NCI-H2196 (cell line): ENCODE measurements around the gene KNTC1.
"Not testable (repeated sequence)": the region's sequence is repeated elsewhere in the genome, so short reads cannot be mapped to it uniquely, and the experiment has no call there.

Experiments used
- DNase-seq: peaks from one replicate; lab custom pipeline; 2025; ENCODE audit not compliant: unreplicated experiment; lab: John Stamatoyannopoulos, UW

The KNTC1 gene

GRCh38 chr12:122526683-122527477, at the start of gene KNTC1, which contains the start of gene RSRC2:
TSS of gene KNTC1 (plus strand) at chr12:122527249. CDS start at chr12:122530064, 2,815 bp downstream.
TSS of gene RSRC2 (minus strand) at chr12:122526936. CDS start at chr12:122526853, 83 bp downstream.
- DNase-seq: peak; percentile 99

- DNase-seq: no peak
These were observed 46.3 kb upstream of the KNTC1 start for GRCh38 chr12:122480753-122481152.

GRCh38 chr12:122481861-122482260, 45.2 kb upstream of the KNTC1 start:
- no peak for DNase-seq

GRCh38 chr12:122483969-122484368, 43.1 kb upstream of the KNTC1 start:
- no peak for DNase-seq

GRCh38 chr12:122484385-122484784, 42.7 kb upstream of the KNTC1 start:
- DNase-seq: not testable (repeated sequence)

GRCh38 chr12:122486360-122486759, 40.7 kb upstream of the KNTC1 start:
- DNase-seq: not testable (repeated sequence)

GRCh38 chr12:122486805-122487426, 40.1 kb upstream of the KNTC1 start:
- DNase-seq: no peak

- DNase-seq: not testable (repeated sequence)
These were observed 39.2 kb upstream of the KNTC1 start for GRCh38 chr12:122487807-122488206.

- DNase-seq: no peak
These were observed 38.0 kb upstream of the KNTC1 start for GRCh38 chr12:122489038-122489437.

GRCh38 chr12:122491991-122492390, 35.1 kb upstream of the KNTC1 start:
- DNase-seq: no peak

GRCh38 chr12:122493222-122493621, 33.8 kb upstream of the KNTC1 start:
- DNase-seq: not testable (repeated sequence)

GRCh38 chr12:122495258-122495657, 31.8 kb upstream of the KNTC1 start:
- no peak for DNase-seq

GRCh38 chr12:122499991-122500684, 26.9 kb upstream of the KNTC1 start:
- peak; percentile 36 for DNase-seq

GRCh38 chr12:122500685-122501488, 26.2 kb upstream of the KNTC1 start, which contains the start of gene ZCCHC8:
TSS of gene ZCCHC8 (minus strand) at chr12:122500932. CDS start at chr12:122500840, 92 bp downstream.
- peak; percentile 98 for DNase-seq

- DNase-seq: no peak
These were observed 25.5 kb upstream of the KNTC1 start for GRCh38 chr12:122501489-122501989.

- DNase-seq: no peak
These were observed 23.8 kb upstream of the KNTC1 start for GRCh38 chr12:122503147-122503751.

- no peak for DNase-seq
These were observed 23.1 kb upstream of the KNTC1 start for GRCh38 chr12:122503783-122504590.

GRCh38 chr12:122505419-122506051, 21.5 kb upstream of the KNTC1 start:
- DNase-seq: no peak
